NCI-H446 (cell line): ENCODE results near the gene OR2A42.
"Not testable (repeated sequence)": the region's sequence is repeated elsewhere in the genome, so short reads cannot be mapped to it uniquely, and the experiment has no call there.

Experiments used
- DNase-seq, 2 experiments: peaks; one replicate each; lab custom pipeline; 2025; lab: John Stamatoyannopoulos, UW

Gene OR2A42

GRCh38 chr7:144239365-144239764 lies at the start of gene OR2A42:
Gene OR2A42 (minus strand): TSS chr7:144239605. CDS start chr7:144232843, 6,762 bp downstream.
- DNase-seq: not testable (repeated sequence)

- DNase-seq: not testable (repeated sequence)
Measured at GRCh38 chr7:144287171-144287784, 47.9 kb upstream of the OR2A42 start.

GRCh38 chr7:144283716-144284115 lies 44.3 kb upstream of the OR2A42 start:
- DNase-seq: not testable (repeated sequence)

GRCh38 chr7:144282490-144282889 lies 43.1 kb upstream of the OR2A42 start:
- not testable (repeated sequence) for DNase-seq

GRCh38 chr7:144281981-144282380 lies 42.6 kb upstream of the OR2A42 start:
- not testable (repeated sequence) for DNase-seq

GRCh38 chr7:144280010-144280409 lies 40.6 kb upstream of the OR2A42 start:
- DNase-seq: not testable (repeated sequence)

GRCh38 chr7:144275281-144275680 lies 35.9 kb upstream of the OR2A42 start:
- not testable (repeated sequence) for DNase-seq

- DNase-seq: not testable (repeated sequence)
Measured at GRCh38 chr7:144269188-144269587, 29.8 kb upstream of the OR2A42 start, which contains the start of gene CTAGE8. Gene CTAGE8 (minus strand): TSS chr7:144269288. CDS start chr7:144269250, 38 bp downstream.

- not testable (repeated sequence) for DNase-seq
Measured at GRCh38 chr7:144264692-144265091, 25.3 kb upstream of the OR2A42 start, which contains the start of gene OR2A7. Gene OR2A7 (minus strand): TSS chr7:144264792. CDS start chr7:144259628, 5,164 bp downstream.

GRCh38 chr7:144262128-144262527 lies 22.7 kb upstream of the OR2A42 start:
- not testable (repeated sequence) for DNase-seq

GRCh38 chr7:144259067-144259466 lies 19.7 kb upstream of the OR2A42 start:
- DNase-seq: not testable (repeated sequence)

GRCh38 chr7:144256112-144256511 lies 16.7 kb upstream of the OR2A42 start:
- no peak for DNase-seq

GRCh38 chr7:144255471-144255897 lies 16.1 kb upstream of the OR2A42 start:
- no peak for DNase-seq

GRCh38 chr7:144252307-144252706 lies 12.9 kb upstream of the OR2A42 start:
- DNase-seq: not testable (repeated sequence)

GRCh38 chr7:144247674-144248330 lies 8.4 kb upstream of the OR2A42 start:
- not testable (repeated sequence) for DNase-seq

GRCh38 chr7:144246967-144247366 lies 7.6 kb upstream of the OR2A42 start:
- DNase-seq: not testable (repeated sequence)

GRCh38 chr7:144245372-144245771 lies 6.0 kb upstream of the OR2A42 start:
- not testable (repeated sequence) for DNase-seq

GRCh38 chr7:144238530-144239082 lies 799 bp downstream of the OR2A42 start:
- not testable (repeated sequence) for DNase-seq

- DNase-seq: not testable (repeated sequence)
Measured at GRCh38 chr7:144233039-144233438, 6.4 kb downstream of the OR2A42 start.

- not testable (repeated sequence) for DNase-seq
Measured at GRCh38 chr7:144231027-144231426, 8.4 kb downstream of the OR2A42 start.

GRCh38 chr7:144228810-144229209 lies 10.6 kb downstream of the OR2A42 start:
- DNase-seq: not testable (repeated sequence)

GRCh38 chr7:144226866-144227265 lies 12.5 kb downstream of the OR2A42 start:
- DNase-seq: not testable (repeated sequence)

GRCh38 chr7:144223675-144224074 lies 15.7 kb downstream of the OR2A42 start:
- not testable (repeated sequence) for DNase-seq
